PC-3 (cell line): Measurements from ENCODE around the gene TRAK1. TPM values are rescaled to one million over a fixed set of nuclear protein-coding genes. Genes with fewer than 3 reads are reported as not detected.

Source experiments
- ATAC-seq: fragments of 200-7000 bp; cut with Tn5 transposase; 2 replicates; pipeline ENCODE4 v1.9.1; 2020; ENCODE audit warnings: mild to moderate bottlenecking, moderate library complexity
- BruUV-seq: library from RNA; stranded (reverse); fragments of 400-500 nt; replicated peaks from 2 replicates; lab custom pipeline; 2021; lab: Mats Ljungman, UMichigan
- CTCF ChIA-PET: fragments of 300-600 bp; sonication (Branson Sonifier 250); formaldehyde crosslinking; loops from one replicate; lab custom pipeline; 2022; ENCODE audit warnings: antibody characterized with exemption; lab: Charles Lee
- POLR2A ChIA-PET: fragments of 300-600 bp; sonication (Branson Sonifier 250); formaldehyde crosslinking; loops from one replicate; lab custom pipeline; 2022; ENCODE audit warnings: antibody characterized with exemption; ENCODE audit not compliant: unreplicated experiment; lab: Charles Lee
- DNase-seq: peaks from one replicate; pipeline ENCODE4 v3.0.0-alpha.2; 2015
- H2AFZ ChIP-seq: fragments of 300-600 bp; sonication (generic); 2 replicates; pipeline ENCODE4 v1.6.0; 2016; ENCODE audit warnings: antibody characterized with exemption, low read length
- H3F3A ChIP-seq: fragments of 300-600 bp; sonication (generic); one replicate; pipeline ENCODE4 v1.6.0; 2017; ENCODE audit warnings: antibody characterized with exemption, low read length, control low read depth, mild to moderate bottlenecking; ENCODE audit not compliant: unreplicated experiment
- H3K27ac ChIP-seq: fragments of 300-600 bp; sonication (generic); 2 replicates; pipeline ENCODE4 v1.5.1; 2016; ENCODE audit warnings: mild to moderate bottlenecking, low read length
- H3K27me3 ChIP-seq: fragments of 300-600 bp; sonication (generic); 2 replicates; pipeline ENCODE4 v1.6.1; 2016; ENCODE audit warnings: low read length, mixed read lengths
- H3K36me3 ChIP-seq: fragments of 300-600 bp; sonication (generic); 2 replicates; pipeline ENCODE4 v1.6.1; 2016; ENCODE audit warnings: low read depth, mixed run types, low read length, mixed read lengths
- H3K4me1 ChIP-seq: fragments of 300-600 bp; sonication (generic); 2 replicates; pipeline ENCODE4 v1.5.1; 2016; ENCODE audit warnings: low read length; ENCODE audit not compliant: insufficient read depth
- H3K4me2 ChIP-seq: fragments of 300-600 bp; sonication (generic); 2 replicates; pipeline ENCODE4 v1.6.0; 2016; ENCODE audit warnings: low read length
- H3K4me3 ChIP-seq: fragments of 300-600 bp; sonication (generic); 2 replicates; pipeline ENCODE4 v1.5.1; 2016; ENCODE audit warnings: mild to moderate bottlenecking, low read length, mixed read lengths
- H3K79me2 ChIP-seq: fragments of 300-600 bp; sonication (generic); 2 replicates; pipeline ENCODE4 v1.6.1; 2017; ENCODE audit warnings: low read length, mixed read lengths
- H3K9ac ChIP-seq: fragments of 300-600 bp; sonication (generic); 2 replicates; pipeline ENCODE4 v1.6.0; 2016; ENCODE audit warnings: mild to moderate bottlenecking, low read length
- H3K9me2 ChIP-seq: fragments of 300-600 bp; sonication (generic); replicated peaks from 2 replicates; pipeline ENCODE4 v1.6.1; 2016; ENCODE audit warnings: mixed run types, low read length, mixed read lengths
- H3K9me3 ChIP-seq: fragments of 300-600 bp; sonication (generic); 2 replicates; pipeline ENCODE4 v1.6.1; 2016; ENCODE audit warnings: low read length, mixed read lengths
- H4K20me1 ChIP-seq: fragments of 300-600 bp; sonication (generic); 2 replicates; pipeline ENCODE4 v1.6.1; 2016; ENCODE audit warnings: low read length, mixed read lengths
- EZH2 ChIP-seq: fragments of 300-600 bp; sonication (generic); IDR thresholded peaks from one replicate; pipeline ENCODE4 v1.6.1; 2017; ENCODE audit warnings: antibody characterized with exemption, mild to moderate bottlenecking, low read length; ENCODE audit not compliant: unreplicated experiment
- EZH2phosphoT487 ChIP-seq: fragments of 300-600 bp; sonication (generic); IDR thresholded peaks from 2 replicates; pipeline ENCODE4 v1.6.1; 2018; ENCODE audit warnings: mild to moderate bottlenecking, antibody characterized with exemption, low read length, borderline replicate concordance
- intact Hi-C: fragments of 100-400 bp; cut with micrococcal nuclease; formaldehyde crosslinking; loops from 2 replicates; pipeline ENCODE4 v1.9.0; 2023
- total RNA-seq: library from RNA; depleted of rRNA; stranded (reverse); fragments of >200 nt; gene quantifications from 2 replicates; pipeline ENCODE4 v1.2.3, GENCODE V29; 2014
- TF ChIP-seq, protein P1 (sequence below): fragments of 300-600 bp; sonication (generic); conservative IDR thresholded peaks from 2 replicates; pipeline ENCODE4 v1.5.1; 2017; ENCODE audit warnings: antibody characterized with exemption, low read depth, mild to moderate bottlenecking, low read length

The TRAK1 gene
- total RNA-seq, 1 experiment from 2014 or later: 23.4 TPM

DNA sequence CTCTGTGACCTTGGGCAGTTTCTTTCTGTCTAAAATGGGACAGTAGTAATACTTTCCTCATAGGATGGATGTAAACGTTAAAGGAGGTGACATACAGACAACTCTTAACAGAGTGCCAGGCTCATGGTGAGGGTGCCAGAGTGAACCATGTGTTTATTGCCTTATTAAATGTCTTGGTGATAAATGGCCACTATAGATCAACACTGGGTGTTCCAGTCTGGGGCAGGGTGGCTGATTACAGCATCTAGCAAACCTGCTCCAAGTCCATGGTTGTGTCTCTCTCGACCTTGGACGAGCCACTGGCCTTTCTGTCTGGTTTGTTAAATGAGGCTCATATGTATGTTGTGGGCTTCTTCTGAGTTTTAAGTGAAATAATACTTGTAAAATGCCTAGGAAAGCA is 75.1 kb downstream of the TRAK1 start:
- Histone ChIP-seq H3K27me3 (no peaks in the 10 kb centered on the region), H3K9me3 (no peaks in the 10 kb centered on the region), H3K4me2 (no peak overlapping the region), H3F3A (no peaks in the 10 kb centered on the region), H3K4me3 (no peak overlapping the region), H3K27ac (no peak overlapping the region), H3K9me2 (no peaks in the 10 kb centered on the region), H3K9ac (no peak overlapping the region), H3K36me3 (no peaks in the 10 kb centered on the region), H2AFZ (no peak overlapping the region), H3K79me2 (peaks cover 5% of the 10 kb centered on the region), H3K4me1 (peaks cover 44% of the 10 kb centered on the region), H4K20me1 (no peaks in the 10 kb centered on the region)
- intact Hi-C loops: no loop called here
- CTCF ChIA-PET: no interaction called here
- POLR2A ChIA-PET: no interaction called here
- TF ChIP-seq EZH2: no peak
- no peak for TF ChIP-seq EZH2phosphoT487
- TF ChIP-seq, protein P1, sequence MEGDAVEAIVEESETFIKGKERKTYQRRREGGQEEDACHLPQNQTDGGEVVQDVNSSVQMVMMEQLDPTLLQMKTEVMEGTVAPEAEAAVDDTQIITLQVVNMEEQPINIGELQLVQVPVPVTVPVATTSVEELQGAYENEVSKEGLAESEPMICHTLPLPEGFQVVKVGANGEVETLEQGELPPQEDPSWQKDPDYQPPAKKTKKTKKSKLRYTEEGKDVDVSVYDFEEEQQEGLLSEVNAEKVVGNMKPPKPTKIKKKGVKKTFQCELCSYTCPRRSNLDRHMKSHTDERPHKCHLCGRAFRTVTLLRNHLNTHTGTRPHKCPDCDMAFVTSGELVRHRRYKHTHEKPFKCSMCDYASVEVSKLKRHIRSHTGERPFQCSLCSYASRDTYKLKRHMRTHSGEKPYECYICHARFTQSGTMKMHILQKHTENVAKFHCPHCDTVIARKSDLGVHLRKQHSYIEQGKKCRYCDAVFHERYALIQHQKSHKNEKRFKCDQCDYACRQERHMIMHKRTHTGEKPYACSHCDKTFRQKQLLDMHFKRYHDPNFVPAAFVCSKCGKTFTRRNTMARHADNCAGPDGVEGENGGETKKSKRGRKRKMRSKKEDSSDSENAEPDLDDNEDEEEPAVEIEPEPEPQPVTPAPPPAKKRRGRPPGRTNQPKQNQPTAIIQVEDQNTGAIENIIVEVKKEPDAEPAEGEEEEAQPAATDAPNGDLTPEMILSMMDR: no peak
- no TSS peak for BruUV-seq
- ATAC-seq (no peak), DNase-seq (no peak)

DNA sequence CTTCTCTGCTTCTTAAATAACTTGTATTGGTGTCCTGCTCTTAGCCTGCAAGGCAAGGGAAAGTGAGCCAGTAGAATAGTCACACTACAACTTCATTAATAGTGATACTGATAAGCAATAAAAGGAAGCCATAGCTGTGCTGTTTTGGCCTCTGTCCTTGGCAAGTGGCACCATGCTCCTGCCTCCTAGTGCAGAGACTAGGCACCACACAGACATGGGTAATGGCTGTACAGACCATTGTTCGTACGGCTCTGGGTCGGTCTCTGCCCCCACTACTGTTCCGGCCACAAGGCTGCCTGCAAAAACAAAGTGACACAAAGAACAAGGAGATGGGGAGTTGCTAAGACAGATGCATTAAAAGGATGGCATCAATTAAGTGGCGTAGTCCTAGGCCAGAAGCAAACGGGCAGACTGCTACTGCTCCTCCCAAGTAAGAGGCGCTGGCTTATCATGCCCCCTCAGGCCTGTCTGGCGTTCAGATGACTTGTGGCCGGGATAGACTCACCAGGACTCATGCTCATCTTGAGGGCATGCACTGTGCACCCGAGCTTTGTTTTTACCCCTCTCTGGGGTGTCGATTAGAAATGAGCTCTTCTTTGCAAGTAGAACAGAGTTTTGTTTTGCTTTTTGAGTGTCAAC is 75.6 kb downstream of the TRAK1 start:
- DNase-seq (no peak), ATAC-seq (no peak)
- Histone ChIP-seq H3K9me2 (no peaks in the 10 kb centered on the region), H3K4me1 (peaks cover 38% of the 10 kb centered on the region), H2AFZ (no peak overlapping the region), H3K9ac (no peak overlapping the region), H3K4me2 (no peak overlapping the region), H3K9me3 (no peaks in the 10 kb centered on the region), H3K36me3 (no peaks in the 10 kb centered on the region), H3K4me3 (no peak overlapping the region), H3K27ac (no peak overlapping the region), H4K20me1 (no peaks in the 10 kb centered on the region), H3F3A (no peaks in the 10 kb centered on the region), H3K79me2 (peaks cover 5% of the 10 kb centered on the region), H3K27me3 (no peaks in the 10 kb centered on the region)
- BruUV-seq: no TSS peak
- ChIA-PET CTCF (no interaction called here), POLR2A (no interaction called here)
- TF ChIP-seq EZH2: no peak
- no peak for TF ChIP-seq EZH2phosphoT487
- TF ChIP-seq, protein P1: no peak
- intact Hi-C loops: no loop called here

DNA sequence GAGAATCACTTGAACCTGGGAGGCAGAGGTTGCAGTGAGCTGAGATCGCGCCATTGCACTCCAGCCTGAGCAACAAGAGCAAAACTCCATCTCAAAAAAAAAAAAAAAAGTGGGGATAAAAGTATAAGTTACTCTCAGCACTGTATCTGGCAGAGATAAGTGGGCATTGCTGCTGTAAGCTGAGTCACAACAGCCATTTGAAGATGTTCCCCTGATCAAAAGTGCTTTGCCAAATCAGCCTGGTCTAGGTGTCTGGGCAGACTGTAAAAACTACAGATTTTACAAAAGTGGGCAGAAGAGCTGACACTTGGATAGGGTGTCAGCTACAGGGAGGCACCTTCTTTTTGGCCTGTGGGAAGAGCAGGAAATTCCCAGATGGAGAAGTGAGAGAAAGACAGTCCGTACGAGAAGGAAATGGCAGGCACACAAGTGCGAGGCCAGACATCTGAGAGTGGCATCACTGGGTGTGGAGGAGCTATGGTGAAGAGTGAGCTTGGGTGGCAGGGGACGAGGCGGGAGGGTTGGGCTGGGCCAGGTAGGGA is 78.5 kb downstream of the TRAK1 start:
- ChIA-PET CTCF (no interaction called here), POLR2A (no interaction called here)
- H3K4me2 ChIP-seq: no peak overlapping the region
- no peaks in the 10 kb centered on the region for H3K9me2 ChIP-seq
- no peaks in the 10 kb centered on the region for H3K36me3 ChIP-seq
- no TSS peak for BruUV-seq
- peaks cover 13% of the 10 kb centered on the region for H3K4me1 ChIP-seq
- H3K27ac ChIP-seq: no peak overlapping the region
- no peaks in the 10 kb centered on the region for H3F3A ChIP-seq
- no peaks in the 10 kb centered on the region for H3K27me3 ChIP-seq
- no peaks in the 10 kb centered on the region for H3K9me3 ChIP-seq
- H3K4me3 ChIP-seq: no peak overlapping the region
- TF ChIP-seq EZH2: no peak
- TF ChIP-seq, protein P1: no peak
- no peak for TF ChIP-seq EZH2phosphoT487
- no peak overlapping the region for H2AFZ ChIP-seq
- intact Hi-C loops: no loop called here
- H3K9ac ChIP-seq: no peak overlapping the region
- no peak for ATAC-seq
- no peaks in the 10 kb centered on the region for H4K20me1 ChIP-seq
- no peak for DNase-seq
- peaks cover 5% of the 10 kb centered on the region; the same call in 1 of the 2 replicates for H3K79me2 ChIP-seq
